Colon (tissue), 2 donors: Measurements from ENCODE around the gene ABCA6.

Experiments used
- FAIRE-seq: peaks from 2 replicates; lab custom pipeline; 2012; peaks lifted over from hg19 to GRCh38; lab: Jason Lieb, UNC
- donor health status: control.
- donor health status: control.

ABCA6 gene

DNA sequence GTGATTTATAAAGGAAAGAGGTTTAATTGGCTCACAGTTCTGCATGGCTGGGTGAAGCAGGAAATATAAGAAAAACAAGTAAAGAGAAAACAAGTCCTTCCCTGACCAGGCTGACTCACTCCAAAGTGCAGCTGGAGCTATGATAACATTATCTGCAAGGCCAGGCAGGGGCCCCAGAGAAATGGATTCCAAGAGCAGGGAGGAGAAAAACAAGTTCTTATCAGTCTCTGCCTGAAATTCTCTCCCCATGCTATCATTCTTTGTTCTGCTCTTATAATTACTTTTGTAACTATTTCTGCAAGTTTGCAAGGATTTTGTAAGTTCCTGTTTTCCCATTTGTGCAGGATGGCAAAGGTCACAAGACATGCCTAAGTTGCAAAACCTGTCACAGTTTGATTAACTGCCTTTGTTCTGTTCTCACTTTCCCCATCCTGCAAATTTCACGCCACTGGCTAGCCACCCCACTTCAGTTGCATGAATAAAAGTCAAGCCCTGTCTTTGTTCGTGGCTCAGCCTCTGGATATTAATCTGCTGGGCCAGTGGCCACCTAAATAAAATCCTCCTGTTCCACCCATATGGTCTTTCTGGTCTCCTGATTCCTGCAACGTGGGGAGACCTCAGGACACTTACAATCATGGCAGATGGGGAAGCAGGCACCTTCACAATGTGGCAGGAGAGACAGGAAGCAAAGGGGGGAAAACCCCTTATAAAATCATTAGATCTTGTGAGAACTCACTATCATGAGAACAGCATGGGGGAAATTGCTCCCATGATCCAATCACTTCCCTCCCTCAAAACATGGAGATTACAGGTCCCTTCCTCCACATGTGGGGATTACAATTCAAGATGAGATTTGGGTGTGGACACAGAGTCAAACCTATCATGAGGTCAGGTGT lies 94.1 kb downstream of the ABCA6 start:
- FAIRE-seq: no peak

- no peak for FAIRE-seq
Measured at GRCh38 chr17:69046121-69046807, 95.4 kb downstream of the ABCA6 start.

DNA sequence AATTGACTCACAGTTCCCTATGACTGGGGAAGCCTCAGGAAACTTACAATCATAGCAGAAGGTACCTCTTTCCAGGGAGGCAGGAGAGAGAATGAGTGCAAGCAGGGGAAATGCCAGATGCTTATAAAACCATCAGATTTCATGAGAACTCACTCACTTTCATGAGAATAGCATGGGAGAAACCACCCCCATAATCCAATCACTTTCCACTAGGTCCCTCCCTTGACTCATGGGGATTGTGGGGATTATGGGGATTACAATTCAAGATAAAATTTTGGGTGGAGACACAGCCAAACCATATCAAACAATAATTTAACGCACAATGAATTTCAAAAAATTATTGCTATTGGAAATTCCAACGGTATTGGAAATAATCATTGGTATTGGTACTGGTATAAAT lies 96.0 kb downstream of the ABCA6 start:
- FAIRE-seq: no peak

GRCh38 chr17:69044371-69044770 lies 97.3 kb downstream of the ABCA6 start:
- FAIRE-seq: no peak

DNA sequence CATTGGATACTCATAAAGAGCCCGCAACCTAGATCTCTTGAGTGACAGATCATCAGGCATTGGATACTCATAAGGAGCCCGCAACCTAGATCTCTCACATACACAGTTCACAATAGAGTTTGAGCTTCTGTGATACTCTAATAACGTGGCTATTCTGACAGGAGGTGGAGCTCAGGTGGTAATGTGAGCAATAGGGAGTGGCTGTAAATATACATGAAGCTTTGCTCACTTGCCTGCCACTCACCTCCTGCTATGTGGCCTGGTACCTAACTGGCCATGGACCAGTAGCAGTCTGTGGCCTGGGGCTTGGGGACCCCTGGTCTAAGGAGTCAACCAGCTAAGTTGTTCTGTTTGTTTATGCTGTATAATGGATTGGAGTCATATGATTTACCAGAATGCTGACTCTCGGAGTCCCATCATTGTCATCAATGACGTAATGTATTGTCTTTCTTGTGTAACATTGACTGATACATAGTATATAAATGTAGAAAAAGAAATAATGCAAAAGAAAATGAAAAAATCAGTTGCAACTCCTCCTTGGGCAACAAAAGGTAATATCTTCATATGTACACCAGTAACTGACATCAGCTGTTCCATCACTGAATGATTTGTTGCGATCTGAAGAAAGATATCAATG lies 98.5 kb downstream of the ABCA6 start:
- no peak for FAIRE-seq

GRCh38 chr17:69042308-69042707 lies 99.4 kb downstream of the ABCA6 start:
- FAIRE-seq: no peak

- FAIRE-seq: no peak
Measured at GRCh38 chr17:69031839-69032238, 109.9 kb downstream of the ABCA6 start.

DNA sequence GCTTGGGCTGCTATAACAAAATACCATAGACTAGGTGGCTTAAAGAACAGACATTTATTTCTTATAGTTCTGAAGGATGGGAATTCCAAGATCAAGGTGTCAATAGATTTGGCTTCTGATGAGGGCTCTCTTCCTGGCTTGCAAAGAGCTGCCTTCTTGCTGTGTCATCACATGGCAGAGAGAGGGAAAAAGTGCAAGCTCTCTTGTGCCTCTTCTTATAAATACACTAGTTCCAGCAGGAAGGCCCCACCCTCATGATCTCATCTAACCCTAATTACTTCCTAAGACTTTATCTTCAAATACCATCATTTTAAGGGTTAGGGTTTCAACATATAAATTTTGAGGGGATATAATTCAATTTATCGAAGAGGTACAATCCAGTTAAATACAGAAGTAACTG lies 111.5 kb downstream of the ABCA6 start:
- no peak for FAIRE-seq
